Measurements from ENCODE around the gene FAM234B.

FAM234B gene

GRCh38 chr12:13117029-13117428, 72.8 kb downstream of the FAM234B start:
- peaks cover 25% of the 10 kb centered on the region for H3K4me1 ChIP-seq (ENCODE audit: control insufficient read depth, insufficient read depth, low read length, unreplicated experiment)
- H3K79me2 ChIP-seq (ENCODE audit: control insufficient read depth, insufficient read depth, low read length, unreplicated experiment), result no peaks in the 10 kb centered on the region
- H3K27me3 ChIP-seq (ENCODE audit: insufficient read depth, low read length), result no peaks in the 10 kb centered on the region
- no peak overlapping the region for H2AFZ ChIP-seq (ENCODE audit: low read length, unreplicated experiment)
- H3K4me3 ChIP-seq (ENCODE audit: low read depth, low read length), result no peak overlapping the region
- H3K36me3 ChIP-seq (ENCODE audit: insufficient read depth, low read length), result no peaks in the 10 kb centered on the region
- H3K27ac ChIP-seq (ENCODE audit: low read depth, low read length), result no peak overlapping the region

GRCh38 chr12:13119826-13120225, 75.6 kb downstream of the FAM234B start:
- H3K79me2 ChIP-seq (ENCODE audit: control insufficient read depth, insufficient read depth, low read length, unreplicated experiment), result no peaks in the 10 kb centered on the region
- H3K36me3 ChIP-seq (ENCODE audit: insufficient read depth, low read length), result no peaks in the 10 kb centered on the region
- H3K4me1 ChIP-seq (ENCODE audit: control insufficient read depth, insufficient read depth, low read length, unreplicated experiment), result peaks cover 32% of the 10 kb centered on the region
- no peak overlapping the region for H3K27ac ChIP-seq (ENCODE audit: low read depth, low read length)
- H3K27me3 ChIP-seq (ENCODE audit: insufficient read depth, low read length), result no peaks in the 10 kb centered on the region
- H2AFZ ChIP-seq (ENCODE audit: low read length, unreplicated experiment), result no peak overlapping the region
- H3K4me3 ChIP-seq (ENCODE audit: low read depth, low read length), result no peak overlapping the region

- no peak overlapping the region for H3K27ac ChIP-seq (ENCODE audit: low read depth, low read length)
- peaks cover 38% of the 10 kb centered on the region for H3K4me1 ChIP-seq (ENCODE audit: control insufficient read depth, insufficient read depth, low read length, unreplicated experiment)
Measured at GRCh38 chr12:13120413-13120812, 76.2 kb downstream of the FAM234B start.

GRCh38 chr12:13121568-13121967, 77.4 kb downstream of the FAM234B start:
- H3K27ac ChIP-seq (ENCODE audit: low read depth, low read length), result no peak overlapping the region
- H3K4me1 ChIP-seq (ENCODE audit: control insufficient read depth, insufficient read depth, low read length, unreplicated experiment), result peaks cover 43% of the 10 kb centered on the region
- no peaks in the 10 kb centered on the region for H3K27me3 ChIP-seq (ENCODE audit: insufficient read depth, low read length)
- H2AFZ ChIP-seq (ENCODE audit: low read length, unreplicated experiment), result no peak overlapping the region
- no peaks in the 10 kb centered on the region for H3K79me2 ChIP-seq (ENCODE audit: control insufficient read depth, insufficient read depth, low read length, unreplicated experiment)
- no peak overlapping the region for H3K4me3 ChIP-seq (ENCODE audit: low read depth, low read length)
- no peaks in the 10 kb centered on the region for H3K36me3 ChIP-seq (ENCODE audit: insufficient read depth, low read length)

More at GRCh38 chr12:13120413-13120812, 76.2 kb downstream of the FAM234B start:
- H3K36me3 ChIP-seq (ENCODE audit: insufficient read depth, low read length), result no peaks in the 10 kb centered on the region
- no peak overlapping the region for H2AFZ ChIP-seq (ENCODE audit: low read length, unreplicated experiment)
- no peaks in the 10 kb centered on the region for H3K79me2 ChIP-seq (ENCODE audit: control insufficient read depth, insufficient read depth, low read length, unreplicated experiment)
- H3K27me3 ChIP-seq (ENCODE audit: insufficient read depth, low read length), result no peaks in the 10 kb centered on the region
- no peak overlapping the region for H3K4me3 ChIP-seq (ENCODE audit: low read depth, low read length)

- Histone ChIP-seq H3K4me3 (ENCODE audit: low read depth, low read length) (no peak overlapping the region), H3K36me3 (ENCODE audit: insufficient read depth, low read length) (no peaks in the 10 kb centered on the region), H3K27me3 (ENCODE audit: insufficient read depth, low read length) (no peaks in the 10 kb centered on the region), H3K4me1 (ENCODE audit: control insufficient read depth, insufficient read depth, low read length, unreplicated experiment) (peaks cover 26% of the 10 kb centered on the region), H2AFZ (ENCODE audit: low read length, unreplicated experiment) (no peak overlapping the region), H3K79me2 (ENCODE audit: control insufficient read depth, insufficient read depth, low read length, unreplicated experiment) (no peaks in the 10 kb centered on the region), H3K27ac (ENCODE audit: low read depth, low read length) (peak overlapping the region; percentile 9; the same call in 1 of the 2 replicates)
Measured at GRCh38 chr12:13124656-13125505, 80.7 kb downstream of the FAM234B start.

- peaks cover 25% of the 10 kb centered on the region for H3K4me1 ChIP-seq (ENCODE audit: control insufficient read depth, insufficient read depth, low read length, unreplicated experiment)
- H3K27ac ChIP-seq (ENCODE audit: low read depth, low read length), result no peak overlapping the region
- H3K79me2 ChIP-seq (ENCODE audit: control insufficient read depth, insufficient read depth, low read length, unreplicated experiment), result no peaks in the 10 kb centered on the region
- no peaks in the 10 kb centered on the region for H3K27me3 ChIP-seq (ENCODE audit: insufficient read depth, low read length)
- no peak overlapping the region for H2AFZ ChIP-seq (ENCODE audit: low read length, unreplicated experiment)
- no peaks in the 10 kb centered on the region for H3K36me3 ChIP-seq (ENCODE audit: insufficient read depth, low read length)
- no peak overlapping the region for H3K4me3 ChIP-seq (ENCODE audit: low read depth, low read length)
Measured at GRCh38 chr12:13125996-13126395, 81.8 kb downstream of the FAM234B start.

GRCh38 chr12:13126494-13126893, 82.3 kb downstream of the FAM234B start:
- H3K27ac ChIP-seq (ENCODE audit: low read depth, low read length), result no peak overlapping the region

GRCh38 chr12:13127444-13127843, 83.3 kb downstream of the FAM234B start:
- Histone ChIP-seq H3K27ac (ENCODE audit: low read depth, low read length) (no peak overlapping the region), H3K36me3 (ENCODE audit: insufficient read depth, low read length) (no peaks in the 10 kb centered on the region)

More at GRCh38 chr12:13126494-13126893, 82.3 kb downstream of the FAM234B start:
- Histone ChIP-seq H3K4me3 (ENCODE audit: low read depth, low read length) (no peak overlapping the region), H3K36me3 (ENCODE audit: insufficient read depth, low read length) (no peaks in the 10 kb centered on the region), H3K79me2 (ENCODE audit: control insufficient read depth, insufficient read depth, low read length, unreplicated experiment) (no peaks in the 10 kb centered on the region), H2AFZ (ENCODE audit: low read length, unreplicated experiment) (no peak overlapping the region), H3K4me1 (ENCODE audit: control insufficient read depth, insufficient read depth, low read length, unreplicated experiment) (peaks cover 30% of the 10 kb centered on the region), H3K27me3 (ENCODE audit: insufficient read depth, low read length) (no peaks in the 10 kb centered on the region)

GRCh38 chr12:13128291-13128965, 84.2 kb downstream of the FAM234B start:
- Histone ChIP-seq H3K4me1 (ENCODE audit: control insufficient read depth, insufficient read depth, low read length, unreplicated experiment) (peaks cover 30% of the 10 kb centered on the region), H3K4me3 (ENCODE audit: low read depth, low read length) (no peak overlapping the region), H2AFZ (ENCODE audit: low read length, unreplicated experiment) (no peak overlapping the region), H3K36me3 (ENCODE audit: insufficient read depth, low read length) (no peaks in the 10 kb centered on the region), H3K79me2 (ENCODE audit: control insufficient read depth, insufficient read depth, low read length, unreplicated experiment) (no peaks in the 10 kb centered on the region), H3K27ac (ENCODE audit: low read depth, low read length) (no peak overlapping the region), H3K27me3 (ENCODE audit: insufficient read depth, low read length) (no peaks in the 10 kb centered on the region)

More at GRCh38 chr12:13127444-13127843, 83.3 kb downstream of the FAM234B start:
- Histone ChIP-seq H3K4me1 (ENCODE audit: control insufficient read depth, insufficient read depth, low read length, unreplicated experiment) (peaks cover 30% of the 10 kb centered on the region), H3K79me2 (ENCODE audit: control insufficient read depth, insufficient read depth, low read length, unreplicated experiment) (no peaks in the 10 kb centered on the region), H3K4me3 (ENCODE audit: low read depth, low read length) (no peak overlapping the region), H3K27me3 (ENCODE audit: insufficient read depth, low read length) (no peaks in the 10 kb centered on the region), H2AFZ (ENCODE audit: low read length, unreplicated experiment) (no peak overlapping the region)

GRCh38 chr12:13130981-13131380, 86.8 kb downstream of the FAM234B start:
- Histone ChIP-seq H3K27me3 (ENCODE audit: insufficient read depth, low read length) (no peaks in the 10 kb centered on the region), H3K36me3 (ENCODE audit: insufficient read depth, low read length) (no peaks in the 10 kb centered on the region), H2AFZ (ENCODE audit: low read length, unreplicated experiment) (peak overlapping the region; percentile 78), H3K27ac (ENCODE audit: low read depth, low read length) (peak overlapping the region; percentile 8; the same call in 1 of the 2 replicates), H3K4me1 (ENCODE audit: control insufficient read depth, insufficient read depth, low read length, unreplicated experiment) (peaks cover 35% of the 10 kb centered on the region), H3K79me2 (ENCODE audit: control insufficient read depth, insufficient read depth, low read length, unreplicated experiment) (no peaks in the 10 kb centered on the region), H3K4me3 (ENCODE audit: low read depth, low read length) (peak overlapping the region; percentile 71)
